ENCODE results near the gene COL18A1.

The COL18A1 gene

GRCh38 chr21:45460011-45460565 is 55.1 kb downstream of the COL18A1 start:
- Histone ChIP-seq H3K4me3 (ENCODE audit: low read length in 2 of 2) (no peak overlapping the region), H4K8ac (ENCODE audit: low read depth, low read length) (no peak overlapping the region), H4K91ac (ENCODE audit: low read depth, low read length, poor library complexity) (no peak overlapping the region), H3K4me2 (ENCODE audit: insufficient read depth, low read length, poor library complexity, severe bottlenecking) (no peak overlapping the region), H3K23ac (ENCODE audit: low read depth, low read length, poor library complexity) (peak overlapping the region; percentile 95), H3K36me3 (replicated peaks in 1 of 2; ENCODE audit: control insufficient read depth in 2 of 2, insufficient read depth in 2 of 2, low read length in 2 of 2) (peaks cover 0 to 2% of the 10 kb centered on the region in 2 donors), H2BK15ac (ENCODE audit: low read length) (no peak overlapping the region), H3K27ac (replicated peaks; ENCODE audit: low read length) (no peak overlapping the region), H2BK12ac (ENCODE audit: low read length) (no peak overlapping the region), H3K9ac (ENCODE audit: low read depth, low read length, poor library complexity) (peak overlapping the region; percentile 55), H3K18ac (ENCODE audit: low read length) (peak overlapping the region; percentile 57), H2AFZ (ENCODE audit: low read length) (no peak overlapping the region), H2BK120ac (ENCODE audit: low read depth, low read length) (no peak overlapping the region), H3K9me3 (replicated peaks in 1 of 2; ENCODE audit: control insufficient read depth in 2 of 2, insufficient read depth in 1 of 2, low read depth in 1 of 2, low read length in 2 of 2) (peaks cover 17% of the 10 kb centered on the region in 2 donors), H3K14ac (ENCODE audit: low read length) (no peak overlapping the region), H3K4me1 (ENCODE audit: control insufficient read depth in 2 of 2, insufficient read depth in 1 of 2, low read depth in 1 of 2, low read length in 2 of 2) (peaks cover 0 to 4% of the 10 kb centered on the region in 2 donors), H3K79me1 (ENCODE audit: low read depth, low read length) (peaks cover 13% of the 10 kb centered on the region), H3K4ac (ENCODE audit: low read length) (no peak overlapping the region), H2AK5ac (ENCODE audit: low read depth, low read length) (no peak overlapping the region), H2BK5ac (ENCODE audit: low read length) (peak overlapping the region; percentile 66), H3K27me3 (ENCODE audit: control insufficient read depth in 3 of 3, insufficient read depth in 3 of 3, low read depth in 1 of 3, low read length in 3 of 3) (peaks cover 0 to 39% (median 0%) of the 10 kb centered on the region in 3 experiments)
- no peak for DNase-seq (ENCODE audit: low spot score)
- no CpG with 5 or more reads among the region's 23 CpGs for WGBS, 2 donors (ENCODE audit: extremely low coverage in 2 of 2, insufficient read length in 2 of 2, insufficient replicate concordance in 1 of 2)

- Histone ChIP-seq H3K23ac (ENCODE audit: low read depth, low read length, poor library complexity) (no peak overlapping the region), H2BK120ac (ENCODE audit: low read depth, low read length) (no peak overlapping the region), H3K4me1 (ENCODE audit: control insufficient read depth in 2 of 2, insufficient read depth in 1 of 2, low read depth in 1 of 2, low read length in 2 of 2) (peaks cover 0 to 4% of the 10 kb centered on the region in 2 donors), H2BK5ac (ENCODE audit: low read length) (no peak overlapping the region), H3K9ac (ENCODE audit: low read depth, low read length, poor library complexity) (no peak overlapping the region), H3K4ac (ENCODE audit: low read length) (no peak overlapping the region), H3K18ac (ENCODE audit: low read length) (no peak overlapping the region), H3K4me2 (ENCODE audit: insufficient read depth, low read length, poor library complexity, severe bottlenecking) (no peak overlapping the region), H2AFZ (ENCODE audit: low read length) (no peak overlapping the region), H4K8ac (ENCODE audit: low read depth, low read length) (no peak overlapping the region), H2AK5ac (ENCODE audit: low read depth, low read length) (no peak overlapping the region), H2BK12ac (ENCODE audit: low read length) (no peak overlapping the region), H3K27ac (replicated peaks; ENCODE audit: low read length) (no peak overlapping the region), H3K79me1 (ENCODE audit: low read depth, low read length) (peaks cover 13% of the 10 kb centered on the region), H3K14ac (ENCODE audit: low read length) (no peak overlapping the region), H3K4me3 (ENCODE audit: low read length in 2 of 2) (no peak overlapping the region), H3K27me3 (ENCODE audit: control insufficient read depth in 3 of 3, insufficient read depth in 3 of 3, low read depth in 1 of 3, low read length in 3 of 3) (peaks cover 0 to 46% (median 0%) of the 10 kb centered on the region in 3 experiments), H2BK15ac (ENCODE audit: low read length) (no peak overlapping the region), H3K36me3 (replicated peaks in 1 of 2; ENCODE audit: control insufficient read depth in 2 of 2, insufficient read depth in 2 of 2, low read length in 2 of 2) (peaks cover 0 to 2% of the 10 kb centered on the region in 2 donors), H3K9me3 (replicated peaks in 1 of 2; ENCODE audit: control insufficient read depth in 2 of 2, insufficient read depth in 1 of 2, low read depth in 1 of 2, low read length in 2 of 2) (peaks cover 17% of the 10 kb centered on the region in 2 donors), H4K91ac (ENCODE audit: low read depth, low read length, poor library complexity) (no peak overlapping the region)
- no peak for DNase-seq (ENCODE audit: low spot score)
- no CpG with 5 or more reads among the region's 9 CpGs for WGBS, 2 donors (ENCODE audit: extremely low coverage in 2 of 2, insufficient read length in 2 of 2, insufficient replicate concordance in 1 of 2)
Measured at GRCh38 chr21:45460611-45461368, 55.8 kb downstream of the COL18A1 start.

- H3K23ac ChIP-seq (ENCODE audit: low read depth, low read length, poor library complexity) = no peak overlapping the region
- H3K4me1 ChIP-seq (ENCODE audit: control insufficient read depth in 2 of 2, insufficient read depth in 1 of 2, low read depth in 1 of 2, low read length in 2 of 2) = peaks cover 0 to 4% of the 10 kb centered on the region in 2 donors
- H3K36me3 ChIP-seq (replicated peaks in 1 of 2; ENCODE audit: control insufficient read depth in 2 of 2, insufficient read depth in 2 of 2, low read length in 2 of 2) = peaks cover 0 to 2% of the 10 kb centered on the region in 2 donors
- no peak overlapping the region for H4K91ac ChIP-seq (ENCODE audit: low read depth, low read length, poor library complexity)
- WGBS, 2 donors (ENCODE audit: extremely low coverage in 2 of 2, insufficient read length in 2 of 2, insufficient replicate concordance in 1 of 2) = no CpG with 5 or more reads among the region's 5 CpGs
- H2BK12ac ChIP-seq (ENCODE audit: low read length) = no peak overlapping the region
- H2BK120ac ChIP-seq (ENCODE audit: low read depth, low read length) = no peak overlapping the region
- H3K4ac ChIP-seq (ENCODE audit: low read length) = no peak overlapping the region
- H2AFZ ChIP-seq (ENCODE audit: low read length) = no peak overlapping the region
- H3K18ac ChIP-seq (ENCODE audit: low read length) = no peak overlapping the region
- H3K27ac ChIP-seq (replicated peaks; ENCODE audit: low read length) = no peak overlapping the region
- H3K27me3 ChIP-seq (ENCODE audit: control insufficient read depth in 3 of 3, insufficient read depth in 3 of 3, low read depth in 1 of 3, low read length in 3 of 3) = peaks cover 0 to 52% (median 0%) of the 10 kb centered on the region in 3 experiments
- peaks cover 13% of the 10 kb centered on the region for H3K79me1 ChIP-seq (ENCODE audit: low read depth, low read length)
- no peak overlapping the region for H3K14ac ChIP-seq (ENCODE audit: low read length)
- no peak overlapping the region for H4K8ac ChIP-seq (ENCODE audit: low read depth, low read length)
- no peak overlapping the region for H3K9ac ChIP-seq (ENCODE audit: low read depth, low read length, poor library complexity)
- H2BK15ac ChIP-seq (ENCODE audit: low read length) = no peak overlapping the region
- DNase-seq (ENCODE audit: low spot score) = no peak
- peaks cover 17% of the 10 kb centered on the region in 2 donors for H3K9me3 ChIP-seq (replicated peaks in 1 of 2; ENCODE audit: control insufficient read depth in 2 of 2, insufficient read depth in 1 of 2, low read depth in 1 of 2, low read length in 2 of 2)
- H3K4me2 ChIP-seq (ENCODE audit: insufficient read depth, low read length, poor library complexity, severe bottlenecking) = no peak overlapping the region
- H2AK5ac ChIP-seq (ENCODE audit: low read depth, low read length) = no peak overlapping the region
- H2BK5ac ChIP-seq (ENCODE audit: low read length) = no peak overlapping the region
- H3K4me3 ChIP-seq (ENCODE audit: low read length in 2 of 2) = no peak overlapping the region
Measured at GRCh38 chr21:45461369-45461750, 56.4 kb downstream of the COL18A1 start.

- peaks cover 0 to 4% of the 10 kb centered on the region in 2 donors for H3K4me1 ChIP-seq (ENCODE audit: control insufficient read depth in 2 of 2, insufficient read depth in 1 of 2, low read depth in 1 of 2, low read length in 2 of 2)
- H2BK12ac ChIP-seq (ENCODE audit: low read length) = no peak overlapping the region
- no peak overlapping the region for H4K8ac ChIP-seq (ENCODE audit: low read depth, low read length)
- no peak overlapping the region for H3K18ac ChIP-seq (ENCODE audit: low read length)
- H2BK120ac ChIP-seq (ENCODE audit: low read depth, low read length) = no peak overlapping the region
- H3K27ac ChIP-seq (replicated peaks; ENCODE audit: low read length) = no peak overlapping the region
- H2BK5ac ChIP-seq (ENCODE audit: low read length) = no peak overlapping the region
- H2BK15ac ChIP-seq (ENCODE audit: low read length) = no peak overlapping the region
- no peak overlapping the region for H3K4ac ChIP-seq (ENCODE audit: low read length)
- H3K9ac ChIP-seq (ENCODE audit: low read depth, low read length, poor library complexity) = no peak overlapping the region
- H3K9me3 ChIP-seq (replicated peaks in 1 of 2; ENCODE audit: control insufficient read depth in 2 of 2, insufficient read depth in 1 of 2, low read depth in 1 of 2, low read length in 2 of 2) = peaks cover 17% of the 10 kb centered on the region in 2 donors
- peaks cover 0 to 56% (median 0%) of the 10 kb centered on the region in 3 experiments for H3K27me3 ChIP-seq (ENCODE audit: control insufficient read depth in 3 of 3, insufficient read depth in 3 of 3, low read depth in 1 of 3, low read length in 3 of 3)
- H2AFZ ChIP-seq (ENCODE audit: low read length) = no peak overlapping the region
- no peak overlapping the region for H3K14ac ChIP-seq (ENCODE audit: low read length)
- DNase-seq (ENCODE audit: low spot score) = no peak
- peaks cover 13% of the 10 kb centered on the region for H3K79me1 ChIP-seq (ENCODE audit: low read depth, low read length)
- peaks cover 0 to 2% of the 10 kb centered on the region in 2 donors for H3K36me3 ChIP-seq (replicated peaks in 1 of 2; ENCODE audit: control insufficient read depth in 2 of 2, insufficient read depth in 2 of 2, low read length in 2 of 2)
- no peak overlapping the region for H3K23ac ChIP-seq (ENCODE audit: low read depth, low read length, poor library complexity)
- no peak overlapping the region for H4K91ac ChIP-seq (ENCODE audit: low read depth, low read length, poor library complexity)
- H3K4me3 ChIP-seq (ENCODE audit: low read length in 2 of 2) = no peak overlapping the region
- no peak overlapping the region for H2AK5ac ChIP-seq (ENCODE audit: low read depth, low read length)
- no peak overlapping the region for H3K4me2 ChIP-seq (ENCODE audit: insufficient read depth, low read length, poor library complexity, severe bottlenecking)
Measured at GRCh38 chr21:45461806-45462341, 56.9 kb downstream of the COL18A1 start.
